Measurements from ENCODE around the gene EPHB6. TPM values are rescaled to one million over a fixed set of nuclear protein-coding genes. Genes with fewer than 3 reads are reported as not detected.

Gene EPHB6
- total RNA-seq, 4 donors from 2014 or later, result 158 to 346 (median 221) TPM

- intact Hi-C loops (cut with DNase I; ENCODE audit: low total_unique reads), result loop anchor here (5.0 kb wide), 1 partner anchor 46 kb away; no protein-coding TSS in a partner anchor
- no peak overlapping the region for H3K4me3 ChIP-seq (ENCODE audit: low read depth, poor library complexity, severe bottlenecking)
- TF ChIP-seq, protein P1, sequence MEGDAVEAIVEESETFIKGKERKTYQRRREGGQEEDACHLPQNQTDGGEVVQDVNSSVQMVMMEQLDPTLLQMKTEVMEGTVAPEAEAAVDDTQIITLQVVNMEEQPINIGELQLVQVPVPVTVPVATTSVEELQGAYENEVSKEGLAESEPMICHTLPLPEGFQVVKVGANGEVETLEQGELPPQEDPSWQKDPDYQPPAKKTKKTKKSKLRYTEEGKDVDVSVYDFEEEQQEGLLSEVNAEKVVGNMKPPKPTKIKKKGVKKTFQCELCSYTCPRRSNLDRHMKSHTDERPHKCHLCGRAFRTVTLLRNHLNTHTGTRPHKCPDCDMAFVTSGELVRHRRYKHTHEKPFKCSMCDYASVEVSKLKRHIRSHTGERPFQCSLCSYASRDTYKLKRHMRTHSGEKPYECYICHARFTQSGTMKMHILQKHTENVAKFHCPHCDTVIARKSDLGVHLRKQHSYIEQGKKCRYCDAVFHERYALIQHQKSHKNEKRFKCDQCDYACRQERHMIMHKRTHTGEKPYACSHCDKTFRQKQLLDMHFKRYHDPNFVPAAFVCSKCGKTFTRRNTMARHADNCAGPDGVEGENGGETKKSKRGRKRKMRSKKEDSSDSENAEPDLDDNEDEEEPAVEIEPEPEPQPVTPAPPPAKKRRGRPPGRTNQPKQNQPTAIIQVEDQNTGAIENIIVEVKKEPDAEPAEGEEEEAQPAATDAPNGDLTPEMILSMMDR (IDR thresholded peaks at IDR 0.05), result no peak
- TF ChIP-seq POLR2A (IDR thresholded peaks at IDR 0.05), result no peak
- DNase-seq (ENCODE audit: low spot score in 2 of 2), result peak in 1 of 2 donors; percentile 34
- 88 to 93% methylated on average over 3 of the region's 3 CpGs for WGBS, 2 donors
Measured at GRCh38 chr7:142896151-142896550, 41.3 kb downstream of the EPHB6 start.

- intact Hi-C loops (cut with DNase I; ENCODE audit: low total_unique reads), result loop anchor here (5.0 kb wide), 1 partner anchor 45 kb away; no protein-coding TSS in a partner anchor
- TF ChIP-seq, protein P1 (IDR thresholded peaks at IDR 0.05), result no peak
- TF ChIP-seq POLR2A (IDR thresholded peaks at IDR 0.05), result no peak
- peak in 1 of 2 donors; percentile 34 for DNase-seq (ENCODE audit: low spot score in 2 of 2)
- no peak overlapping the region for H3K4me3 ChIP-seq (ENCODE audit: low read depth, poor library complexity, severe bottlenecking)
- WGBS, 2 donors, result 82 to 89% methylated on average over 3 of the region's 3 CpGs
Measured at GRCh38 chr7:142896741-142897379, 42.0 kb downstream of the EPHB6 start.

DNA sequence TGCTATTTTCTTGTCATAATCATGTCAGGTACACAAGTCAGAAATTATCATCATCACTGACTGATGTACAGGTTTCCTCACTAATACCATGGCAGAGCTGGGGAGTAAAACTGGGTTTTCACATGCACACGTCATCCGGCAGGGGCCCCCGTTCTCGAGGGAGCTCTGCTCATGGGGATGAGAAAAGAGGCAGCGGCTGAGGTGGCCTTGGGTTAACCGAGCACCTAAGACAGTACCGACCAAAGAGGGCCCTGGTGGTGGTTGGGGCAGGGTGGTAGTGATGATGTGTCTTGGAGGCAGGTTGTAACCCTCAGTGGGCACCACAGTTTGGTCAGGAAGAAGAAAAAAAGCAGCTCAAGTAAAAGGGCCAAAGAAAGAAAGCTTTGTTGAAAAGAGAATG is 42.8 kb downstream of the EPHB6 start:
- H3K4me3 ChIP-seq (ENCODE audit: low read depth, poor library complexity, severe bottlenecking), result no peak overlapping the region
- no peak for TF ChIP-seq POLR2A (IDR thresholded peaks at IDR 0.05)
- TF ChIP-seq, protein P1 (IDR thresholded peaks at IDR 0.05), result no peak
- WGBS, 2 donors, result 80 to 88% methylated on average over 7 of the region's 7 CpGs
- intact Hi-C loops (cut with DNase I; ENCODE audit: low total_unique reads), result loop anchor here (5.0 kb wide), 1 partner anchor 45 kb away; no protein-coding TSS in a partner anchor
- no peak for DNase-seq (ENCODE audit: low spot score in 2 of 2)

DNA sequence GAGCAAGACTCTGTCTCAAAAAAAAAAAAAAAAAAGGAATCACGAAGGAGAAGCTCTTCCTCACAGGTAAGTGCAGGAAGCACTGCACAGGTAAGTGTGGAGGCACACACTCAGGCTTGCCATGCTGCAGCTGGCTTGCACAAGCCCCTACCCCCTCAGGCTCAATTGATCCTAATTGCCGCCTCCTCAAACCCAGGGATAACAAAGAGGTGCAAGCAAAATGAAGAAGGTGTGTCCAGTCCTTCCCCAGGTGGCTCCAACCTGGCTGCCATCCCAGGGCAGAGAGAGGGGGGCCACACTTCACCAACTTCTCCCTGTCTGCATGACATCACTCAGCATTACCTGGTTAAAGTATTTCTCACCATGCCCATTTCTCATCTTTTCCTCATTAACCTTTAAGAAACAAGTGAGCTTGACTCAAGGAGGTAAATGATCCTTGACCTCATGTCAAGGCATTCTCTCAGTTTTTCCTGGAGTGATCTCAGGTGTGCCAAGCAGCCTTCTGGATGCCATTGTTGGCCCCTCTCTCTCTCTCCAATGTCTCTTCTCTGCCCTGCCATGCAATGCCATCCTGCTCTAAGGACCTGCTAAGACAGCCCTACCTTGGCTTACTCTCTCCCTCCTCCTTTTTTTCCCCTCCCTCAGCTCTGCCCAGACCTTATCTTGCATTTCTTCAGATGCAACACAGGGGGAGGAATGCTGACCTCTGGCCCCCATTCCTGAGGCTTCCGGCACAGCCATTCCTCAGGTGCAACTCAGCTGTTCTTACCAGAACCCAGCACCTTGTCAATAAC is 43.7 kb downstream of the EPHB6 start:
- intact Hi-C loops (cut with DNase I; ENCODE audit: low total_unique reads), result loop anchor here (5.0 kb wide), 1 partner anchor 44 kb away; no protein-coding TSS in a partner anchor
- no peak for TF ChIP-seq POLR2A (IDR thresholded peaks at IDR 0.05)
- TF ChIP-seq, protein P1 (IDR thresholded peaks at IDR 0.05), result no peak
- 42 to 53% methylated on average over 3 of the region's 3 CpGs for WGBS, 2 donors
- DNase-seq (ENCODE audit: low spot score in 2 of 2), result peak in 1 of 2 donors; percentile 74
- H3K4me3 ChIP-seq (ENCODE audit: low read depth, poor library complexity, severe bottlenecking), result no peak overlapping the region

DNA sequence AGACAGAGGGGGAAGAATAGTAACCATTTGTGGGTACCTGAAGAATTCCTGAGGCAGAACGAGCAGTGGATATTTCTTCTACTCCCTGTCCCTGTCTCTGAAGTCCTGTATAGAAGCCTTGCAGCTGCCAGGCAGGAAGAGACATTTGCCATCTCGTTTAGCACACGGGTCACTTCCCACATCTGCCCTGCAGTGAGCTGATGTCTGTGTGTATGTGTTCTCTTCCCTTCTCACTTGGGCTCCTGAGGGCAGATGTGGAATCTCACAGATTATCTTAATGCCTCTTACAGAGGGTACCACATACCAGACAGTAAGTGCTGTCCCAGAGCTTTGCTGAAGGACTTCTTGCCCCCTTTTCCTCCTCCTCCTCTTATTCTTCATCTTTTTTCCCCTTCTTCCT is 44.8 kb downstream of the EPHB6 start:
- TF ChIP-seq, protein P1 (IDR thresholded peaks at IDR 0.05), result no peak
- TF ChIP-seq POLR2A (IDR thresholded peaks at IDR 0.05), result no peak
- H3K4me3 ChIP-seq (ENCODE audit: low read depth, poor library complexity, severe bottlenecking), result no peak overlapping the region
- DNase-seq (ENCODE audit: low spot score in 2 of 2), result no peak
- intact Hi-C loops (cut with DNase I; ENCODE audit: low total_unique reads), result loop anchor here (5.0 kb wide), 1 partner anchor 43 kb away; no protein-coding TSS in a partner anchor
- WGBS, 2 donors, result 10 to 28% methylated on average over 3 of the region's 3 CpGs

All from lower leg skin (tissue), 4 donors.